ENCODE results near the gene ZNF470. TPM values are rescaled to one million over a fixed set of nuclear protein-coding genes. Genes with fewer than 3 reads are reported as not detected.

The ZNF470 gene
- total RNA-seq, 1 donor from 2014 or later, result 1.2 TPM

DNA sequence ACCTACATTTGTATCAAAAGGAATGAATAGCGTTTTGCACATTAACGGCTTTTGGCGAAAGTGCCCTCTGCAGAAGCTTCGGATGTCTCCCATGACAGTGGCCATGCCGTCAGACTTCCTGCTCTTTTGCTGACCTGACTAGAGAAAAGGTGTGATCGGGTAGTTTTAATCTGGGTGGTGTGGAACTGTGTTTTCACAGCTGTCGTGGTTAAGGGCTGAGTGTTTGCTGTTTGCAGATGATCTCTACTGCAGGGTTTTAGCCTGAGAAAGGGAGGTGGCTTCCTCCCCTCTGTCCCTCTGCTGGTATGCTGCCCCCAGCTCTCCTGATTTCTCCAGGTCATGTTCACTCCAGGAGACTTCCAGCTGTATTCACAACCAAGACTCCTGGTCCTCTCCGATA lies 50.3 kb downstream of the ZNF470 start:
- Mint-ChIP-seq H3K4me1 (ENCODE audit: low read depth) (no peaks in the 10 kb centered on the region), H3K4me3 (no peak overlapping the region), H3K27ac (no peak overlapping the region), H3K9me3 (peaks cover 77% of the 10 kb centered on the region), H3K27me3 (ENCODE audit: insufficient read depth) (no peaks in the 10 kb centered on the region), H3K36me3 (ENCODE audit: low read depth) (peaks cover 35% of the 10 kb centered on the region)
- intact Hi-C loops (cut with micrococcal nuclease), result no loop called here
- no peak for DNase-seq (ENCODE audit: low spot score)

DNA sequence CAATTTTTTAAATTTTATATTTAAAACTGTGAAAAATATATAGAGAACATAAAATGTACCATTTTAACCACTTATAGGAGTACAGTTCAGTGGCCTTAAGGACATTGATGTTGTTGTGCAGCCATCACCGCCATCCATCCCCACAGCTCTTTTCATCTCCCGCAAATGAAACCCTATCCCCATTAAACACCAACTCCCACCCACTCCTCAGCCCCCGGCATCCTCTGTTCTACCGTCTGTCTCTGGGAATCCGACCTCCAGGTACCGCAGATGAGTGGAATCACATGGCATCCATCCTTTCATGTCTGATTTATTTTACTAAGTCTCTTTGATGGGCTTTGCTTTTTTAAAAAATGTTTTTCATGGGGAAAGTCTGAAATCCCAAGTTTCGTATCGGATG lies 51.9 kb downstream of the ZNF470 start:
- Mint-ChIP-seq H3K4me1 (ENCODE audit: low read depth) (no peaks in the 10 kb centered on the region), H3K36me3 (ENCODE audit: low read depth) (peaks cover 36% of the 10 kb centered on the region), H3K4me3 (no peak overlapping the region), H3K27ac (no peak overlapping the region), H3K9me3 (peaks cover 72% of the 10 kb centered on the region), H3K27me3 (ENCODE audit: insufficient read depth) (no peaks in the 10 kb centered on the region)
- intact Hi-C loops (cut with micrococcal nuclease), result no loop called here
- no peak for DNase-seq (ENCODE audit: low spot score)

DNA sequence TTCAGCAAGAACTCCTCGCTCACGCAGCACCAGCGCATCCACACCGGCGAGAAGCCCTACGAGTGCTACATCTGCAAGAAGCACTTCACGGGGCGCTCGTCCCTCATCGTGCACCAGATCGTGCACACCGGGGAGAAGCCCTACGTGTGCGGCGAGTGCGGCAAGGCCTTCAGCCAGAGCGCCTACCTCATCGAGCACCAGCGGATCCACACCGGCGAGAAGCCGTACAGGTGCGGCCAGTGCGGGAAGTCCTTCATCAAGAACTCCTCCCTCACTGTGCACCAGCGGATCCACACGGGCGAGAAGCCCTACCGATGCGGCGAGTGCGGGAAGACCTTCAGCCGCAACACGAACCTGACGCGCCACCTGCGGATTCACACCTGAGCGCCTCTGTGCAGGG lies 55.1 kb downstream of the ZNF470 start:
- H3K4me1 Mint-ChIP-seq (ENCODE audit: low read depth), result no peaks in the 10 kb centered on the region
- peaks cover 26% of the 10 kb centered on the region for H3K36me3 Mint-ChIP-seq (ENCODE audit: low read depth)
- intact Hi-C loops (cut with micrococcal nuclease), result no loop called here
- H3K9me3 Mint-ChIP-seq, result peaks cover 55% of the 10 kb centered on the region
- no peak overlapping the region for H3K4me3 Mint-ChIP-seq
- H3K27me3 Mint-ChIP-seq (ENCODE audit: insufficient read depth), result no peaks in the 10 kb centered on the region
- no peak overlapping the region for H3K27ac Mint-ChIP-seq
- no peak for DNase-seq (ENCODE audit: low spot score)

DNA sequence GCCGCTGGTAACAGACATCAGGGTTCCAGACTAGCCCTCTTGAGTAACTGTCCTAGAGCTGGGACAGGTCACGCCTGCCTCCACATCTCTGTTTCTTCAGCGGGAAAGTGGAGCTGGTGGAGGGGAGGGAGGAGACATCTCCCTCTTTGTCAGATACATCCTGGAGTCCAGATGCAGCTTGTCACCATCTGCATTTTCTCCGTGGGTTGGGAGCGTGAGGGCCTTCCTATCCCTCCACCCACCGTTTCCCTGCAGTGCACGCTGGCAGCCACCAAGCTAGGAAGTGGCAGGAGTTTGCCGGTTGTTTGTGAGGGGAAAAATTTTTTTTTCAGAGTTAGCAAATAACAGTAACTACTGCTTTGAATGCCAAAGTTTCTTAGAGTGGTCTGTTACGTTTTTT lies 55.7 kb downstream of the ZNF470 start:
- peaks cover 20% of the 10 kb centered on the region for H3K36me3 Mint-ChIP-seq (ENCODE audit: low read depth)
- no peak overlapping the region for H3K27ac Mint-ChIP-seq
- peaks cover 55% of the 10 kb centered on the region for H3K9me3 Mint-ChIP-seq
- DNase-seq (ENCODE audit: low spot score), result no peak
- no peak overlapping the region for H3K4me3 Mint-ChIP-seq
- no peaks in the 10 kb centered on the region for H3K4me1 Mint-ChIP-seq (ENCODE audit: low read depth)
- intact Hi-C loops (cut with micrococcal nuclease), result no loop called here
- H3K27me3 Mint-ChIP-seq (ENCODE audit: insufficient read depth), result no peaks in the 10 kb centered on the region

DNA sequence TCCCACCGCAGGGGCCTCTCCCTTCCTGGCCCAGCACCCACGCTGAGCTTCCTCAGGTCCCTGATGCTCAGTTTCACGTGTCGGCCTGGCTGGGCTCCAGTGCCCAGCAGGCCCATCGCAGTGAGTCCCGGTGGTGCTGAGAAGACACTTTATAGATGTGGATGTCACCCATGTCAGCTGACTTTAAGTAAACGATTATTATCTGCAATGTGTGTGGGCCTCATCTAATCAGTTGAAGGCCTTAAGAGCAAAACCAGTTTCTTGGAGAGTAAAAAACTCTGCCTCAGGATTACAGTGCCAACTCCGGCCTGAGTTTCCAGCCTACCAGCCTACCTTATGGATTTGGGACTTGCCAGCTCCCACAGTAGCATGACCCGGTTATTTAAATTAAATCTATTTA lies 58.4 kb downstream of the ZNF470 start:
- Mint-ChIP-seq H3K27ac (no peak overlapping the region), H3K27me3 (ENCODE audit: insufficient read depth) (no peaks in the 10 kb centered on the region), H3K9me3 (peaks cover 63% of the 10 kb centered on the region), H3K4me1 (ENCODE audit: low read depth) (no peaks in the 10 kb centered on the region), H3K36me3 (ENCODE audit: low read depth) (peaks cover 17% of the 10 kb centered on the region), H3K4me3 (no peak overlapping the region)
- intact Hi-C loops (cut with micrococcal nuclease), result no loop called here
- DNase-seq (ENCODE audit: low spot score), result no peak

DNA sequence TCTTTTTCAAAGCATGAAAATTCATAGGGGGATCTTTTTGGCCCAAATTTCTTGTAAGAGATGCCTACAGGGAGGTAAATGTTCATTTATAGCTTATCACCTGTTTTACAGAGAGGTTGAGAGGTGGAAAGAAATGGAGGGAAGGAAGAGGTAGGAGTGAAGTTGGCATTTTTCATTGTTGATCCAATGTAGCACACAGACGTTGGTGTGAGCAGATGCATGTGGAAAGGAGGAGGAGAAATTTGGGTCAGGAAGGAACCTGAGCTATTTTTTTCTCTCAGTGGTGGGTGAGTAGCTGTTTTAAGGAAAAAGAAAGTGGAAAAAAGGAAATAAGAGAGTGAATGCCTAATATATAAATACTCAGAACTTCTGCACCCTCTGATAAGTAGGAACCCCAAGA lies 65.8 kb downstream of the ZNF470 start:
- no peaks in the 10 kb centered on the region for H3K36me3 Mint-ChIP-seq (ENCODE audit: low read depth)
- H3K4me3 Mint-ChIP-seq, result no peak overlapping the region
- no peaks in the 10 kb centered on the region for H3K27me3 Mint-ChIP-seq (ENCODE audit: insufficient read depth)
- no peak for DNase-seq (ENCODE audit: low spot score)
- no peak overlapping the region for H3K27ac Mint-ChIP-seq
- peaks cover 77% of the 10 kb centered on the region for H3K9me3 Mint-ChIP-seq
- intact Hi-C loops (cut with micrococcal nuclease), result no loop called here
- no peaks in the 10 kb centered on the region for H3K4me1 Mint-ChIP-seq (ENCODE audit: low read depth)

DNA sequence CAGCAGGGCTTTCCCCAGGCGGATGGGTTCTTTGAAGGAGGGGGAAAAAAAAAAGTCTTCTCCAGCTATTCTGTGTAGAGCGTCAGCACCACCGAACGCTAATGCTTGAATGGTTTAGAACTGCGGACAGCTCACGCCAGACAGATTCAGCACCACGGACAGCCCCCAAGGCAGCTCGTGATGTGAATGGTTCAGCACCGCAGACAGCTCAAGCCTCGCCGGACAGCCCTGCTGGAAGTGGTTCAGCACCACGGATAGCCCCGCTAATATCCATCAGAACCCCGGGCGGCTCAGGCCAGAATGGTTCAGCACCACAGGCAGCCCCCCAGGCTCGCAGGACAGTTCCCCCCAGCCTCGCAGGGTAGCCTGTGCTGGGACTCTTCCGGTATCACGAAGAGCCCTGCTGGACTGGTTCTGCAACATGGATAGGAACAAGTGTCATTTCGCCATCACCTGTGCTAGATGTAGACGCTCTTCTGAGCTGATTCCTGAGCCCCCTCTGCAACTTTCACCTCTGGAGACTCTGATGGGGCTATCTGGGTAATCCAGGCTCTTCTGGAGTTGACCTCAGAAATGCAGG lies 70.8 kb downstream of the ZNF470 start:
- Mint-ChIP-seq H3K9me3 (peaks cover 60% of the 10 kb centered on the region), H3K4me3 (no peak overlapping the region), H3K27me3 (ENCODE audit: insufficient read depth) (no peaks in the 10 kb centered on the region), H3K4me1 (ENCODE audit: low read depth) (no peaks in the 10 kb centered on the region), H3K36me3 (ENCODE audit: low read depth) (peaks cover 4% of the 10 kb centered on the region), H3K27ac (no peak overlapping the region)
- DNase-seq (ENCODE audit: low spot score), result no peak
- intact Hi-C loops (cut with micrococcal nuclease), result no loop called here

Other genes starting within 250 kb of the ZNF470 start
- 1.2 and 1.3 TPM in 2 replicates for gene ZNF582, start 173.9 kb upstream of the ZNF470 start, total RNA-seq
- 1.4 and 2.1 TPM in 2 replicates for gene ZNF583, start 163.1 kb upstream of the ZNF470 start, total RNA-seq
- gene ZNF667, start 90.1 kb upstream of the ZNF470 start, total RNA-seq, result 0.05 and 0.07 TPM in 2 replicates
- 0.05 and 0.16 TPM in 2 replicates for gene ZNF471, start 59.6 kb upstream of the ZNF470 start, total RNA-seq
- 1.4 and 2.8 TPM in 2 replicates for gene ZFP28, start 28.5 kb upstream of the ZNF470 start, total RNA-seq
- gene ZNF71, start 27.8 kb downstream of the ZNF470 start, total RNA-seq, result 5.1 and 5.9 TPM in 2 replicates
- 0.18 TPM in 1 of 2 replicates, not detected in the other for gene SMIM17, start 75.7 kb downstream of the ZNF470 start, total RNA-seq
- gene ZNF835, start 104.3 kb downstream of the ZNF470 start, total RNA-seq, result not detected in 2 replicates

All from activated T-helper 1 cell treated with anti-CD3 and anti-CD28 coated beads, Interleukin-12 subunit alpha, Interleukin-12 subunit beta, Interleukin-2, Interleukin-4 antibody, amounts not matched to agents 30 ng/mL and 10 ng/mL and 1 ng/mL, durations not matched to agents 14 hours and 24 hours and 36 hours (primary cell).